ENCODE measurements around the gene LRP1.

LRP1 gene

DNA sequence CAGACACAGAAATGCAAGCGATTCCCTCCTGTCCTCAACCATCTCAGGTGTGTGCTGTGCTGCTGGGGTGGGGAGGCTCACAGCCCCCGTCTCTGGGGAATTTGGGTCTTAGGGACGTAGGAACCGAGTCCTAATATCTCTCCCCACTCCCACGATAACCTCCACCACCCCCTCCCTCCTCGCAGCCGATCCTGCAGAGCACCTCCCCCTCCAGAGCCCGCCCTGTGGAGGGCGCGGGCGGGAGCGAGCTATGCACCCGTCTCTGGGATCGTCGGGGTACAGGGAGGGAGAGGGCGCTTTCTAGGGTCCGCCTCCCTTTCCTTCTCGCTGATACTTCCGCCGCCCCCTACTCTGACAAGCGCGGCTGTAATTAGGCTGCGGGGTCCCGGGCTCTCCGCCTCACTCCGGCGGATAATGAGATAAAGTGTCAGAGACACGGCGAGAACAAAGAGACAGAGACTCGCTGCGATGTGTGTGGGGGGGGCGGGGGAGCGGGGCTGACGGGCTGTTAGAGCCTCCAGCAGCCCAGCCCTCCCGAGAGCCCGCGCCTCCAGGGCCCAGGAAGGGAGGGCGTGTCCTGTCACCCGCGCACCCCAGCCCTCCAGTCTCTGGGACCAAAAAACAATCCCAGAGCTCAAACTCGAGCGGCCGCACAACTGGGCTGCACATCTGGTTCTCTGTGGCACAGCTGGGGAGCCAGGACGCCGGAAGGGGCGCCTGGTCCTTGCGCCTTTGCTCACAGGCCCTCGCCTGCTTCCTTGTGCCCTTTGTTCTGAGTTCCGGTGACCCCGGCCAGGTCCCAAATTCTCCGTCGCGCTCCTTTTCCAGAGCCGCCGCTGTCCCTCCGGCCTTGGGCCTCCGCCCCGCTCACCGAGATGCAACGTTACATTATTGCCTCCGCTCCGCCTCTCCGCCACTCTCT, 109.9 kb downstream of the LRP1 start:
- peak; percentile 76 for DNase-seq (ENCODE audit: low spot score)
- TF ChIP-seq, protein P1, sequence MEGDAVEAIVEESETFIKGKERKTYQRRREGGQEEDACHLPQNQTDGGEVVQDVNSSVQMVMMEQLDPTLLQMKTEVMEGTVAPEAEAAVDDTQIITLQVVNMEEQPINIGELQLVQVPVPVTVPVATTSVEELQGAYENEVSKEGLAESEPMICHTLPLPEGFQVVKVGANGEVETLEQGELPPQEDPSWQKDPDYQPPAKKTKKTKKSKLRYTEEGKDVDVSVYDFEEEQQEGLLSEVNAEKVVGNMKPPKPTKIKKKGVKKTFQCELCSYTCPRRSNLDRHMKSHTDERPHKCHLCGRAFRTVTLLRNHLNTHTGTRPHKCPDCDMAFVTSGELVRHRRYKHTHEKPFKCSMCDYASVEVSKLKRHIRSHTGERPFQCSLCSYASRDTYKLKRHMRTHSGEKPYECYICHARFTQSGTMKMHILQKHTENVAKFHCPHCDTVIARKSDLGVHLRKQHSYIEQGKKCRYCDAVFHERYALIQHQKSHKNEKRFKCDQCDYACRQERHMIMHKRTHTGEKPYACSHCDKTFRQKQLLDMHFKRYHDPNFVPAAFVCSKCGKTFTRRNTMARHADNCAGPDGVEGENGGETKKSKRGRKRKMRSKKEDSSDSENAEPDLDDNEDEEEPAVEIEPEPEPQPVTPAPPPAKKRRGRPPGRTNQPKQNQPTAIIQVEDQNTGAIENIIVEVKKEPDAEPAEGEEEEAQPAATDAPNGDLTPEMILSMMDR (IDR thresholded peaks at IDR 0.05): no peak
- Histone ChIP-seq H3K4me3 (peak overlapping the region; percentile 68), H3K27ac (peak overlapping the region in 1 of 2 donors; percentile 87)

DNA sequence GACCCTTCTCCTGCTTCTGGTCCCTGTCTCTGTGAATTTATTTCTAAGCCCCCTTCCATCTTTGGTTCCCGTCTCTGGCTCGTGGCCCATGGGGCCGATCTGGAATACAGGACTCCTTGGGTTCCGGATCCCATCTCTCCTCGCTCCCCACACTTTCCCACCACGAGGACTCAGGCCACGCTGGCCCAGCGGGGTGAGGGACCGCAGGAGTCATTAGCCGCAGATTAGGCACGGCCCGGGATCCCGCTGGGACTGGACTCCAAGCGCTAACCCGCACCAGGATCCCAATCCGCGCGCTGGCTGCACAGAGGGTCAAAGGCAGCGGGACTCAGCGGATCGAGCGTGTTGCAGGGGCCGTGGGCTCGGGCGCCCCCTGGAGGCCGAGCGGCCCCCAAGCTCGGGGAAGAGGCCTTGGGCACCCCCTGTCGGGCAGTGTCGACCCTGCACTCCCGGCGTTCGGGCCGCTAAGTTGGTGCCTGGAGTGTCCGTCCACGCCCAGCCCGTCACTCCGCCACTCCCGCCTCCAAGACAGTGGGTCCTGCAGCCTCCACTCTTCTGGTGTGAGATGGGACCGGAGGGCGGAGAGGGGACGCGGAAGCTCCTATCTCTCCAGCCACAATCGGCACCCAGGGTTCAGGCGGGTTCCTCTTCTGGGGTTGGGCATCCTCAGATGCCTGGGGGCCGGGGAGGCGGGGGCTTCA, 110.7 kb downstream of the LRP1 start:
- peak overlapping the region; percentile 68 for H3K4me3 ChIP-seq
- peak; percentile 90 for DNase-seq (ENCODE audit: low spot score)
- peak overlapping the region in 1 of 2 donors; percentile 87 for H3K27ac ChIP-seq
- TF ChIP-seq, protein P1 (IDR thresholded peaks at IDR 0.05): peak; percentile 100

DNA sequence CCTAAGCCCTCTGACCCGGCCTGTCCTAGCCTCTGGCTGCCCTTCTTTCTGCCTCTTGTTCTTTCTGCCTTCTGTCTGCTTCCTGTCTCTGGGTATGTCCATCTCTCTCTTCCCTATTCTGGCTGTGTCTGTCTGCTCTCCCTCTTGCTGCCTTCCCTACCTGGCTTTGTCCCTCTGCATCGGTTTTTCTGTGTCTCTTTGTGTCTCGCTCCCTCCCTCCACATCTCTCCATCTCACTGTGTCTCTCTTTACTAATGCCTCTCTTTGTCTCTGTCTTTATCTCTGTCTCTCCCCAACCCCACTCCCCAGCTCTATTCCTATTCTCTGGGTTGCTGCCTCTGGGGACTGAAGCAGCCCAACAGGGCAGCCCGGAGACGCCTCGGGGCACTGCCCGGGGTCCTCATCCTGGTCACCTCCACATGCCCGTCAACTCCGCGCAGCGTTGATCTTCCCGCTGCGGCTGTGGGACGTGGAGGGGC, 111.3 kb downstream of the LRP1 start:
- Histone ChIP-seq H3K4me3 (peak overlapping the region; percentile 68), H3K27ac (no peak overlapping the region)

DNA sequence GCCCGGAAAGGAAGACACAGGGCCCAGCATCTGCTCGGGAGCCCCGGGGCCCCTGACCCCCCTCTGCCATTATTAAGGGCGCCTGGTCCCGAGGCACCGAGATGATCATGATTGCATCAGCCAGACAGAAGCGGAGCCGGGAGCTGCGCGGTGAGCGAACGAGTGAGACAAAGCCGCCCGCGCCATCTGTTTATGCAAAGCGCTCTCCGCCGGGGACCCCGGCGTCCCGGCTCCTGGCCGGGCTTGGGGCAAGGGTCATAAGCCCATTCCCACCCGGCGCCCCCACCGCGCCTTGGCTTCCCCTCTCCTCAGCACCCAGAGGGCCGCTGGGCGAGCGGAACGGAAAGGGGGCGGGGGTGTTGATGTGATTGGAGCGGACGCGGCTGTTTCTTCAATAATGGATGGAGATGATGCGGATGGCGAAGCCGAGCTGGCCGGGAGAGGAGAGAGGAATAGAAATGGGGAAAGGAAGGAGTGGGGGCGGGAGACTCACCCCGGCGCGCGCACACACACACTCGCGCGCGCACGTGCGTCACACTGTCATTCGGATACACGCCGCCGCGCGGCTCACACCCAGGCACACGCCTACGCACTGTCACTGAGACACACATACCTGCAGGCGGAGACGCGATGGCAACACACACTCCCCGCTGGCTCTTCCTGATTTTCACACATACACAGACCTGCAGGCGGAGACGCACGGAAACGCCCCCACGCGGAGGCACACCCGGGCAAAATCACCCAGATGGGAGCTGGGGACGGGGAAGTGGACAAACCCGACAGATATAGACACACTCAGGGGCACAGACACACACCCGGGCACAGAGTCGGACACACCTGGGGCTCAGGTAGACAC, 112.0 kb downstream of the LRP1 start:
- DNase-seq (ENCODE audit: low spot score): peak; percentile 74
- Histone ChIP-seq H3K27ac (no peak overlapping the region), H3K4me3 (peak overlapping the region; percentile 68)
- TF ChIP-seq, protein P1 (IDR thresholded peaks at IDR 0.05): no peak

More for the DNA sequence above, 111.3 kb downstream of the LRP1 start:
- TF ChIP-seq, protein P1 (IDR thresholded peaks at IDR 0.05): no peak
- no peak for DNase-seq (ENCODE audit: low spot score)

DNA sequence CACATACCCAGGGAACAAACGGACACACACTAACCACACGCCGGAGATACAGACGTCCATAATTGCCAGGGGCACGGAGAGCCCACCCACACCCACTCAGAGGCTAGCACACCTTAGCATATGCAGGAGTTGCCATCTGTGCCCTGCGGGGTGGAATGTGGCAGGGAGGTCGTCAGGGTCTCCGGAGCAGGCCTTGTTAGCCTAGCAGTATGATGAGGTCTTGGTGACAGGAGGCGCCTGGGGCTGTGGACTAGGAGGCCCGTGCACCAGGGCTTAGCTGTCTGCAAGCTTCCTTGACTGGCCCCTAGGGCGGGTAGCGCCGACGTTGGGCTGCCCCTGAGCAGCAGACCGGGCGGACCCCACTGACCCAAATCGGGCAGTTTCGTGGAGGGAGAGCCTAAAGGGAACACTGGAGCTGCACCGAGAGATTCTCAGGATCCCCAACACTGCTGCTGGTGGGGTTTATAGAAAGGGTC, 112.7 kb downstream of the LRP1 start:
- TF ChIP-seq, protein P1 (IDR thresholded peaks at IDR 0.05): no peak
- peak; percentile 72 for DNase-seq (ENCODE audit: low spot score)
- Histone ChIP-seq H3K27ac (no peak overlapping the region), H3K4me3 (peak overlapping the region; percentile 68)

Measured in coronary artery (tissue), 2 donors.